SU-DHL-6 (cell line): Measurements from ENCODE around the gene MBNL1.
"Not testable (repeated sequence)": the region's sequence is repeated elsewhere in the genome, so short reads cannot be mapped to it uniquely, and the experiment has no call there.

Experiments used
- H2AFZ ChIP-seq: fragments of 200-600 bp; sonication (generic); 2 replicates; pipeline ENCODE4 v1.6.1; 2014; ENCODE audit warnings: low read depth, mild to moderate bottlenecking, moderate library complexity, mixed read lengths, antibody characterized with exemption, low read length; ENCODE audit not compliant: severe bottlenecking
- H3F3A ChIP-seq: fragments of 200-600 bp; shearing (Covaris generic); 2 replicates; pipeline ENCODE4 v1.6.0; 2016; ENCODE audit warnings: antibody characterized with exemption, mild to moderate bottlenecking; ENCODE audit not compliant: insufficient read depth
- H3K27ac ChIP-seq: fragments of 200-600 bp; sonication (generic); 2 replicates; pipeline ENCODE4 v1.5.1; 2016; ENCODE audit warnings: low read depth, mild to moderate bottlenecking, low read length, moderate library complexity, mixed read lengths
- H3K27me3 ChIP-seq: fragments of 200-600 bp; sonication (generic), shearing (Covaris generic); 2 replicates; pipeline ENCODE4 v1.6.0; 2014; ENCODE audit warnings: mild to moderate bottlenecking, low read length
- H3K36me3 ChIP-seq: fragments of 200-600 bp; sonication (generic); 2 replicates; pipeline ENCODE4 v1.6.1; 2014; ENCODE audit warnings: mild to moderate bottlenecking, low read length, mixed read lengths
- H3K4me2 ChIP-seq: fragments of 300-600, 200-600 bp; shearing (Covaris generic), sonication (generic); 2 replicates; pipeline ENCODE4 v1.6.0; 2014; ENCODE audit warnings: low read length, low read depth, mild to moderate bottlenecking; ENCODE audit not compliant: poor library complexity, severe bottlenecking
- H3K4me3 ChIP-seq: fragments of 200-600 bp; sonication (generic); 2 replicates; pipeline ENCODE4 v1.5.1; 2014; ENCODE audit warnings: antibody characterized with exemption, low read length, mild to moderate bottlenecking, mixed read lengths; ENCODE audit not compliant: insufficient read depth, poor library complexity, severe bottlenecking
- H3K79me2 ChIP-seq: fragments of 200-600 bp; sonication (generic); 2 replicates; pipeline ENCODE4 v1.6.1; 2014; ENCODE audit warnings: mild to moderate bottlenecking, low read length, moderate library complexity; ENCODE audit not compliant: insufficient read depth
- H3K9ac ChIP-seq: fragments of 200-600 bp; sonication (generic); 2 replicates; pipeline ENCODE4 v1.7.0; 2014; ENCODE audit warnings: mild to moderate bottlenecking, low read length
- H3K9me2 ChIP-seq: fragments of 200-600 bp; sonication (generic); replicated peaks from 2 replicates; pipeline ENCODE4 v1.6.1; 2014; ENCODE audit warnings: low read length; ENCODE audit not compliant: insufficient read depth
- H3K9me3 ChIP-seq: fragments of 200-600 bp; sonication (generic); 2 replicates; pipeline ENCODE4 v1.6.1; 2014; ENCODE audit warnings: low read length, mixed read lengths; ENCODE audit not compliant: insufficient read depth
- H4K20me1 ChIP-seq: fragments of 200-600 bp; sonication (generic); 2 replicates; pipeline ENCODE4 v1.6.1; 2014; ENCODE audit warnings: low read depth, mild to moderate bottlenecking, antibody characterized with exemption, low read length, moderate library complexity, mixed read lengths
- CTCF ChIP-seq: fragments of 200-600 bp; sonication (generic); IDR thresholded peaks from one replicate; pipeline ENCODE4 v1.5.1; 2017; ENCODE audit warnings: antibody characterized with exemption, mild to moderate bottlenecking, low read length, moderate library complexity; ENCODE audit not compliant: insufficient read depth, poor library complexity, severe bottlenecking
- EZH2phosphoT487 ChIP-seq: fragments of 200-600 bp; sonication (generic), shearing (Covaris generic); conservative IDR thresholded peaks from 2 replicates; pipeline ENCODE4 v1.6.1; 2018; ENCODE audit warnings: mild to moderate bottlenecking, antibody characterized with exemption, low read length, moderate library complexity, mixed read lengths

The MBNL1 gene

DNA sequence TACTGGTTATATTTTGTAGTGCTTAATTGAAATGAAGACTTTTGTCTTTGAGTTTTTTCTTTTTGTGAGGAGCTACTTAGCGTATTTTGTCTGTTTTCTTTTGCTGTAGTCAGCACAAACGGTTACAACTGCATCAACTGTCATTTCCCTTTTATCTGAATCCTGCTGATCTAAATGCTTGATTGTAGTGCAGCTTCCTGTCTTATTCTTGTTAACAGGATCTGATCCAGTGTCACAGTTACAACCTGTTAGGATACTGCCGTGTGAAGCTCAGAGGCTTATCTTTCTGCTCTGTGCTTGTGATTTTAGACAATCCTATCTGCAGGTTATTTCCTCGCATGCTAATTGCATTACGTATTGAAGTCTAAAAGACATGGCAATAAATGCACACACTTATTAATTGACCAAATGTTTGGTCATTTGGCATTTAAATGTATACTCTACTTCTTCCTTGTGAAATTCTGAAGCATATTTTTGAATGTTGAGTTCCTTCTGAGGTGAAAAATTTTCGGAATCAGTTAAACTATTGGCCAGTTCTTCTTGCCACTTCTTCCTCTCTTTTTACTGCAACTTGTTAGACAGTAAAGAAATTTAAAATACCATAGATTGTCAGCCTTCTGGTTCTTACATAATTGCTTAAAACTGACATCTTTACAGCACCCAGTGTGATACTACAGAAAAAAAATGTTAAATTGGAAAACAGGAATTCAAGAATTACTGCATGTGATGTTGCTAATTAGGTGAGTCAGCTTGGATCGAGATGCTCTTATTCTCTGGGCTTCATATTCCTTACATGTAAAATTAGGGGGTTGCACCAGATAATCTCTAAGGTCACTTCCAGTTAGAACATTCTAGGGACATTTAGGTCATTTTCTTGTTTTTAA, 168.2 kb downstream of the MBNL1 start:
- Histone ChIP-seq H4K20me1 (peaks cover 46% of the 10 kb centered on the region), H3K4me3 (no peak overlapping the region), H3K4me2 (no peak overlapping the region), H3K36me3 (peaks cover 49% of the 10 kb centered on the region), H3K27me3 (no peaks in the 10 kb centered on the region), H3F3A (peaks cover 46% of the 10 kb centered on the region), H3K79me2 (peaks cover 100% of the 10 kb centered on the region), H3K9me2 (no peaks in the 10 kb centered on the region), H3K9ac (no peak overlapping the region), H3K27ac (no peak overlapping the region), H2AFZ (no peak overlapping the region), H3K9me3 (no peaks in the 10 kb centered on the region)
- no peak for TF ChIP-seq EZH2phosphoT487
- no peak for TF ChIP-seq CTCF

DNA sequence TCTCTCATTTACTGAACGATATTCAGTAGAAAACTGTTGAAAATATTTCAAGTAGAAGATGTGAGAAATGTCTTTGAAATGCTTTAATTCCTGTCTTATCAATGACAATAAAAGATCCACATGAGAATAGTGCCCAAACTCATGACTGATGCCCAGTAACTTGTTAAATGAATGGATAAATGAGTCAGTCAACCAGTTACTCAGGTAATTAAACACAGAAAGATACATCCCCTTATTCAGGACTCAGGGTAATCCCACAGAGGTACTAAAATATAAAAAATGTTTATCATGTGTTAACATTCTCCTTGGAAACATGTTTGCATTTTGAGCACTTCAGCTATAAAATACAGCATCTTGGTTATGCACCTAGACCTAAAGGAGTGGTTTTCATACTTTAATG, 169.5 kb downstream of the MBNL1 start:
- peaks cover 100% of the 10 kb centered on the region for H3K79me2 ChIP-seq

DNA sequence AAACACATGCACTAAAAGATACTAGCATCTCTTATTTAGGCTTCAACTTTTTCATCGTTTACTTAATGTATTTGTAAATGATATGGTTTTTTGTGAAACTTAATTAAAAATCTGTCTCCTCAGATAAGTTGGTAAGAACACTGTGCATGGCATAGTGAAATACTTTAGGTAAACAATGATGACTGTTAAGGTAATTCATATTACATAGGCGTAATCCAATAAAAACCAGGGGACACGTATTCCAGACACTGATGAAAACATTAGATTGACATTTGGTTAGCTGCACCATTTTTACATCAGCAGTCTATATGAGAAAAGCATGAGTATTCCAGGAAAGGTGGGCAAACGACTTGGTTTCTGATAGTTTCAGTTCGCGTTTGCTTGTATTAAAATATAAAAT, 170.0 kb downstream of the MBNL1 start:
- Histone ChIP-seq H3K4me3 (no peak overlapping the region), H3K4me2 (no peak overlapping the region), H4K20me1 (peaks cover 43% of the 10 kb centered on the region), H3K27ac (no peak overlapping the region), H3K9me2 (no peaks in the 10 kb centered on the region), H3F3A (peaks cover 59% of the 10 kb centered on the region), H3K79me2 (peaks cover 100% of the 10 kb centered on the region), H2AFZ (no peak overlapping the region), H3K27me3 (no peaks in the 10 kb centered on the region), H3K36me3 (peaks cover 34% of the 10 kb centered on the region), H3K9ac (no peak overlapping the region), H3K9me3 (no peaks in the 10 kb centered on the region)
- TF ChIP-seq EZH2phosphoT487, result no peak
- TF ChIP-seq CTCF, result no peak

More for the DNA sequence above, 169.5 kb downstream of the MBNL1 start:
- no peaks in the 10 kb centered on the region for H3K9me2 ChIP-seq
- H3K27ac ChIP-seq, result no peak overlapping the region
- TF ChIP-seq CTCF (no peak), EZH2phosphoT487 (no peak)
- H3K9ac ChIP-seq, result no peak overlapping the region
- peaks cover 43% of the 10 kb centered on the region for H4K20me1 ChIP-seq
- H2AFZ ChIP-seq, result no peak overlapping the region
- H3K27me3 ChIP-seq, result no peaks in the 10 kb centered on the region
- peaks cover 53% of the 10 kb centered on the region for H3F3A ChIP-seq
- H3K4me2 ChIP-seq, result no peak overlapping the region
- H3K9me3 ChIP-seq, result no peaks in the 10 kb centered on the region
- H3K36me3 ChIP-seq, result peaks cover 37% of the 10 kb centered on the region
- no peak overlapping the region for H3K4me3 ChIP-seq

DNA sequence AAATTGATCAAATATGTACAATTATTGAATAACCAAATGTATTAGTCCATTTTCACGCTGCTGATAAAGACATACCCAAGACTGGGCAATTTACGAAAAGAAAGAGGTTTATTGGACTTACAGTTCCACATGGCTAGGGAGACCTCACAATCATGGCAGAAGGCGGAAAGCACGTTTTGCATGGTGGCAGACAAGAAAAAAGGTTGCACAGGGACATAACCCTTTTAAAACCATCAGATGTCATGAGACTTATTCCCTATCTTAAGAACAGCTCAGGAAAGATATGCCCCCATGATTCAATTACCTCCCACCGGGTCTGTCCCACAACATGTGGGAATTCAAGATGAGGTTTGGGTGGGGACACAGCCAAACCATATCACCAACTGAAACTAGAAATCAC, 171.5 kb downstream of the MBNL1 start:
- not testable (repeated sequence) for H3K4me3 ChIP-seq, H2AFZ ChIP-seq, H3K27me3 ChIP-seq, H3K9me3 ChIP-seq, H3K9me2 ChIP-seq, H3K4me2 ChIP-seq, H3K9ac ChIP-seq, H3K27ac ChIP-seq
- H4K20me1 ChIP-seq, result peaks cover 50% of the 10 kb centered on the region
- peaks cover 61% of the 10 kb centered on the region for H3F3A ChIP-seq
- peaks cover 34% of the 10 kb centered on the region; the same call in 1 of the 2 replicates for H3K36me3 ChIP-seq
- H3K79me2 ChIP-seq, result peaks cover 100% of the 10 kb centered on the region
